PFSK-1 (cell line): ENCODE results near the gene C20orf173.

Experiments
- POLR2AphosphoS5 ChIP-seq: IDR thresholded peaks from 2 replicates; pipeline ENCODE4 v1.6.1; 2012; ENCODE audit warnings: low read depth, mild to moderate bottlenecking, control low read depth, low read length, moderate library complexity
- REST ChIP-seq, 2 experiments: IDR thresholded peaks; 2 replicates each; pipeline versions ENCODE4 v1.6.1 to v1.8.0; 2011 to 2012; ENCODE audit warnings: low read depth in 2 of 2, low read length in 2 of 2, control low read depth in 1 of 2, inconsistent platforms in 1 of 2, mild to moderate bottlenecking in 1 of 2, moderate library complexity in 1 of 2; ENCODE audit not compliant: insufficient read depth in 1 of 2

GRCh38 chr20:35527122-35527769, 2.2 kb downstream of the C20orf173 start:
- TF ChIP-seq POLR2AphosphoS5, result no peak
- TF ChIP-seq REST (IDR thresholded peaks at IDR 0.05; ENCODE audit: insufficient read depth in 1 of 2, low read depth in 2 of 2, low read length in 2 of 2), result no peak
